ENCODE results near the gene PDXK.

Gene PDXK

GRCh38 chr21:43733060-43733459 lies 14.1 kb downstream of the PDXK start:
- no peak for TF ChIP-seq CTCF (IDR thresholded peaks at IDR 0.05)
- H3K27me3 ChIP-seq (ENCODE audit: control insufficient read depth, insufficient read depth, low read length): no peaks in the 10 kb centered on the region
- H3K36me3 ChIP-seq (ENCODE audit: control insufficient read depth, insufficient read depth, low read length): no peaks in the 10 kb centered on the region
- no peak overlapping the region for H3K4me2 ChIP-seq (ENCODE audit: low read length)
- no peak overlapping the region for H3K4me3 ChIP-seq (ENCODE audit: low read depth, low read length)
- H3K27ac ChIP-seq: no peak overlapping the region
- no peaks in the 10 kb centered on the region for H3K9me3 ChIP-seq (ENCODE audit: control insufficient read depth, low read length)
- H3K9ac ChIP-seq: no peak overlapping the region
- H3K79me2 ChIP-seq: peaks cover 6% of the 10 kb centered on the region
- peaks cover under 1% of the 10 kb centered on the region for H3K4me1 ChIP-seq
- no peak overlapping the region for H2AFZ ChIP-seq

- no peak overlapping the region for H3K27ac ChIP-seq
These were observed 14.7 kb downstream of the PDXK start for GRCh38 chr21:43733529-43734071.

GRCh38 chr21:43734131-43734927 lies 15.4 kb downstream of the PDXK start:
- Histone ChIP-seq H3K4me3 (ENCODE audit: low read depth, low read length) (no peak overlapping the region), H3K9ac (no peak overlapping the region), H3K9me3 (ENCODE audit: control insufficient read depth, low read length) (no peaks in the 10 kb centered on the region), H3K4me2 (ENCODE audit: low read length) (no peak overlapping the region), H3K27ac (no peak overlapping the region), H3K79me2 (peaks cover 2% of the 10 kb centered on the region), H3K4me1 (no peaks in the 10 kb centered on the region), H3K36me3 (ENCODE audit: control insufficient read depth, insufficient read depth, low read length) (no peaks in the 10 kb centered on the region), H3K27me3 (ENCODE audit: control insufficient read depth, insufficient read depth, low read length) (no peaks in the 10 kb centered on the region), H2AFZ (no peak overlapping the region)
- TF ChIP-seq CTCF (IDR thresholded peaks at IDR 0.05): no peak

More at GRCh38 chr21:43733529-43734071, 14.7 kb downstream of the PDXK start:
- Histone ChIP-seq H3K9ac (no peak overlapping the region), H3K4me2 (ENCODE audit: low read length) (no peak overlapping the region), H3K36me3 (ENCODE audit: control insufficient read depth, insufficient read depth, low read length) (no peaks in the 10 kb centered on the region), H3K79me2 (peaks cover 6% of the 10 kb centered on the region), H2AFZ (no peak overlapping the region), H3K4me1 (no peaks in the 10 kb centered on the region), H3K4me3 (ENCODE audit: low read depth, low read length) (no peak overlapping the region), H3K27me3 (ENCODE audit: control insufficient read depth, insufficient read depth, low read length) (no peaks in the 10 kb centered on the region), H3K9me3 (ENCODE audit: control insufficient read depth, low read length) (no peaks in the 10 kb centered on the region)
- TF ChIP-seq CTCF (IDR thresholded peaks at IDR 0.05): no peak

- no peak for TF ChIP-seq CTCF (IDR thresholded peaks at IDR 0.05)
- Histone ChIP-seq H3K27ac (no peak overlapping the region), H3K4me3 (ENCODE audit: low read depth, low read length) (no peak overlapping the region), H3K79me2 (no peaks in the 10 kb centered on the region), H3K36me3 (ENCODE audit: control insufficient read depth, insufficient read depth, low read length) (no peaks in the 10 kb centered on the region), H3K27me3 (ENCODE audit: control insufficient read depth, insufficient read depth, low read length) (no peaks in the 10 kb centered on the region), H2AFZ (no peak overlapping the region), H3K4me2 (ENCODE audit: low read length) (no peak overlapping the region), H3K9ac (no peak overlapping the region), H3K4me1 (no peaks in the 10 kb centered on the region), H3K9me3 (ENCODE audit: control insufficient read depth, low read length) (no peaks in the 10 kb centered on the region)
These were observed 15.9 kb downstream of the PDXK start for GRCh38 chr21:43734928-43735229.

All from parathyroid adenoma (tissue), 2 donors.